Measurements from ENCODE around the gene KCNAB2.
"Not testable (repeated sequence)": the region's sequence is repeated elsewhere in the genome, so short reads cannot be mapped to it uniquely, and the experiment has no call there.

Gene KCNAB2

GRCh38 chr1:6056572-6056948, 10.9 kb downstream of the KCNAB2 start:
- no peak for DNase-seq
- ATAC-seq = no peak

GRCh38 chr1:6057170-6057845, 11.6 kb downstream of the KCNAB2 start:
- DNase-seq (no peak), ATAC-seq (no peak)

- ATAC-seq (no peak), DNase-seq (no peak)
Observed at GRCh38 chr1:6059866-6060265, 14.2 kb downstream of the KCNAB2 start.

- DNase-seq = no peak
- ATAC-seq = no peak
Observed at GRCh38 chr1:6062670-6063069, 17.0 kb downstream of the KCNAB2 start.

GRCh38 chr1:6063532-6064053, 17.9 kb downstream of the KCNAB2 start:
- not testable (repeated sequence) for ATAC-seq, DNase-seq

- no peak for ATAC-seq
- DNase-seq = no peak
Observed at GRCh38 chr1:6065093-6065858, 19.6 kb downstream of the KCNAB2 start.

GRCh38 chr1:6066680-6067079, 21.0 kb downstream of the KCNAB2 start:
- DNase-seq (no peak), ATAC-seq (no peak)

- ATAC-seq (no peak), DNase-seq (no peak)
Observed at GRCh38 chr1:6068073-6068472, 22.4 kb downstream of the KCNAB2 start.

GRCh38 chr1:6068932-6069331, 23.2 kb downstream of the KCNAB2 start:
- DNase-seq (no peak), ATAC-seq (no peak)

- ATAC-seq (no peak), DNase-seq (no peak)
Observed at GRCh38 chr1:6069573-6069972, 23.9 kb downstream of the KCNAB2 start.

- no peak for ATAC-seq
- DNase-seq = no peak
Observed at GRCh38 chr1:6070450-6070974, 24.8 kb downstream of the KCNAB2 start.

- ATAC-seq (no peak), DNase-seq (no peak)
Observed at GRCh38 chr1:6071219-6071618, 25.5 kb downstream of the KCNAB2 start.

- DNase-seq (no peak), ATAC-seq (no peak)
Observed at GRCh38 chr1:6072774-6073479, 27.2 kb downstream of the KCNAB2 start.

GRCh38 chr1:6073480-6074053, 27.9 kb downstream of the KCNAB2 start:
- ATAC-seq (no peak), DNase-seq (no peak)

- ATAC-seq (no peak), DNase-seq (no peak)
Observed at GRCh38 chr1:6074192-6074901, 28.7 kb downstream of the KCNAB2 start.

GRCh38 chr1:6075748-6076147, 30.1 kb downstream of the KCNAB2 start:
- ATAC-seq = no peak
- no peak for DNase-seq

GRCh38 chr1:6077061-6077460, 31.4 kb downstream of the KCNAB2 start:
- ATAC-seq = not testable (repeated sequence)

GRCh38 chr1:6077506-6077905, 31.8 kb downstream of the KCNAB2 start:
- DNase-seq (no peak), ATAC-seq (no peak)

More at GRCh38 chr1:6077061-6077460, 31.4 kb downstream of the KCNAB2 start:
- not testable (repeated sequence) for DNase-seq

GRCh38 chr1:6077919-6078318, 32.2 kb downstream of the KCNAB2 start:
- ATAC-seq = no peak
- no peak for DNase-seq

- DNase-seq (no peak), ATAC-seq (no peak)
Observed at GRCh38 chr1:6080469-6080868, 34.8 kb downstream of the KCNAB2 start.

- DNase-seq = no peak
Observed at GRCh38 chr1:6081901-6082300, 36.2 kb downstream of the KCNAB2 start.

More at GRCh38 chr1:6081901-6082300, 36.2 kb downstream of the KCNAB2 start:
- ATAC-seq = no peak

Measured in stimulated activated naive CD8-positive, alpha-beta T cell treated with anti-CD3 and anti-CD28 coated beads, Interleukin-15, Interleukin-2, amounts not matched to agents 100 U/mL and 50 U/mL, for 24 hours (primary cell).